CD14-positive monocyte (primary cell): ENCODE data around the gene MADD. TPM values are rescaled to one million over a fixed set of nuclear protein-coding genes. Genes with fewer than 3 reads are reported as not detected.
A peak's percentile ranks its signal among the peaks of the same experiment; 100 is the strongest.

ENCODE experiments used
- DNase-seq, 3 donors: peaks; one replicate each; pipeline ENCODE4 v3.0.0-alpha.2; 2011 to 2022
- H2AFZ ChIP-seq: 2 replicates; pipeline ENCODE4 v1.6.0; 2012; ENCODE audit warnings: mild to moderate bottlenecking, low read depth, low read length, inconsistent platforms; ENCODE audit not compliant: insufficient read depth, poor library complexity, severe bottlenecking
- H3K27ac ChIP-seq, 2 donors: 1 replicate in 1 of 2; 2 replicates in 1 of 2; pipeline ENCODE4 v1.5.1; 2012 to 2013; ENCODE audit warnings: low read length in 2 of 2, control low read depth in 1 of 2, inconsistent platforms in 1 of 2, low read depth in 1 of 2, mild to moderate bottlenecking in 1 of 2
- H3K27me3 ChIP-seq, 2 donors: one replicate each; pipeline versions ENCODE4 v1.6.0 to v1.6.1; 2011 to 2013; ENCODE audit warnings: low read length in 2 of 2; ENCODE audit not compliant: control insufficient read depth in 2 of 2, insufficient read depth in 2 of 2
- H3K36me3 ChIP-seq, 2 donors: replicated peaks in 1 of 2; 1 replicate in 1 of 2; 2 replicates in 1 of 2; pipeline versions ENCODE4 v1.5.1 to v1.6.1; 2012 to 2013; ENCODE audit warnings: low read length in 2 of 2, control low read depth in 1 of 2, inconsistent platforms in 1 of 2, mild to moderate bottlenecking in 1 of 2; ENCODE audit not compliant: insufficient read depth in 2 of 2, control insufficient read depth in 1 of 2
- H3K4me1 ChIP-seq, 2 donors: 1 replicate in 1 of 2; 2 replicates in 1 of 2; pipeline versions ENCODE4 v1.5.1 to v1.6.1; 2012 to 2013; ENCODE audit warnings: low read length in 2 of 2, control low read depth in 1 of 2, inconsistent platforms in 1 of 2, mild to moderate bottlenecking in 1 of 2, moderate library complexity in 1 of 2; ENCODE audit not compliant: insufficient read depth in 2 of 2, control insufficient read depth in 1 of 2
- H3K4me2 ChIP-seq: replicated peaks from 2 replicates; pipeline ENCODE3; 2012; ENCODE audit warnings: low read length, moderate library complexity, mild to moderate bottlenecking; ENCODE audit not compliant: poor library complexity, severe bottlenecking; ENCODE audit errors: extremely low read depth
- H3K4me3 ChIP-seq, 3 experiments: fragments of 200-600 bp in 1 of 3; sonication (generic) in 1 of 3; replicated peaks in 1 of 3; 1 replicate in 2 of 3; 2 replicates in 1 of 3; pipeline ENCODE4 v1.5.1; 2011 to 2013; ENCODE audit warnings: low read length in 3 of 3, mild to moderate bottlenecking in 3 of 3, control low read depth in 2 of 3, low read depth in 2 of 3, inconsistent platforms in 1 of 3, moderate library complexity in 1 of 3
- H3K79me2 ChIP-seq: 2 replicates; pipeline ENCODE4 v1.6.0; 2012; ENCODE audit warnings: mild to moderate bottlenecking, control low read depth, inconsistent platforms, low read length, moderate library complexity; ENCODE audit not compliant: insufficient read depth
- H3K9ac ChIP-seq: 2 replicates; pipeline ENCODE4 v1.6.0; 2017; ENCODE audit warnings: low read length, mild to moderate bottlenecking; ENCODE audit not compliant: insufficient read depth, poor library complexity, severe bottlenecking
- H3K9me3 ChIP-seq, 2 donors: replicated peaks in 1 of 2; 1 replicate in 1 of 2; 2 replicates in 1 of 2; pipeline versions ENCODE4 v1.5.1 to v1.6.1; 2012 to 2013; ENCODE audit warnings: low read length in 2 of 2, control low read depth in 1 of 2; ENCODE audit not compliant: control insufficient read depth in 1 of 2, insufficient read depth in 1 of 2
- H4K20me1 ChIP-seq: 2 replicates; pipeline ENCODE4 v1.6.0; 2012; ENCODE audit warnings: mild to moderate bottlenecking, low read length, control low read depth, moderate library complexity; ENCODE audit not compliant: insufficient read depth
- H3K27ac Mint-ChIP-seq, 7 donors: one replicate each; pipeline ENCODE4 v1.8.0; 2020; ENCODE audit warnings: mild to moderate bottlenecking in 7 of 7, mixed read lengths in 7 of 7, moderate library complexity in 6 of 7, inconsistent platforms in 2 of 7
- H3K27me3 Mint-ChIP-seq, 3 donors: one replicate each; pipeline ENCODE4 v1.8.0; 2021 to 2022; ENCODE audit warnings: low read depth in 3 of 3, mild to moderate bottlenecking in 3 of 3, mixed read lengths in 3 of 3, moderate library complexity in 3 of 3, inconsistent platforms in 1 of 3
- H3K36me3 Mint-ChIP-seq, 2 donors: one replicate each; pipeline ENCODE4 v1.8.0; 2020; ENCODE audit warnings: mixed read lengths in 2 of 2, inconsistent platforms in 1 of 2, mild to moderate bottlenecking in 1 of 2
- H3K4me1 Mint-ChIP-seq: one replicate; pipeline ENCODE4 v1.8.0; 2020; ENCODE audit warnings: mild to moderate bottlenecking, mixed read lengths
- H3K4me3 Mint-ChIP-seq, 2 donors: one replicate each; pipeline ENCODE4 v1.8.0; 2020; ENCODE audit warnings: mild to moderate bottlenecking in 2 of 2, mixed read lengths in 2 of 2, moderate library complexity in 1 of 2
- H3K9me3 Mint-ChIP-seq, 7 donors: one replicate each; pipeline ENCODE4 v1.8.0; 2020 to 2022; ENCODE audit warnings: mixed read lengths in 7 of 7, mild to moderate bottlenecking in 6 of 7, moderate library complexity in 6 of 7, inconsistent platforms in 2 of 7
- CTCF ChIP-seq: fragments of 200-600 bp; IDR thresholded peaks from one replicate; pipeline ENCODE4 v1.8.0; 2022; ENCODE audit warnings: antibody characterized with exemption, mild to moderate bottlenecking
- WGBS: methylation state at CpG from one replicate; pipeline ENCODE4 v1.1.5; 2013; ENCODE audit warnings: missing lambda C conversion rate; ENCODE audit not compliant: insufficient coverage; 5-methylcytosine and 5-hydroxymethylcytosine counted together
- intact Hi-C, 2 donors: fragments of 100-400 bp; cut with micrococcal nuclease; formaldehyde crosslinking; loops; one replicate each; pipeline versions ENCODE4 v1.15.0 to v1.15.1; 2023
- polyA plus RNA-seq, 3 donors: library from polyadenylated mRNA; depleted of rRNA in 1 of 3; unstranded in 2 of 3; stranded (reverse) in 1 of 3; fragments of 300-500 nt in 2 of 3; fragments of >200 nt in 1 of 3; fragmentation: Illumina TruSeq in 2 of 3; gene quantifications; 1 replicate in 2 of 3; 2 replicates in 1 of 3; pipeline ENCODE4 v1.2.3, GENCODE V29; 2012 to 2021

MADD gene
- polyA plus RNA-seq, 3 donors = 6.4 to 58.1 (median 12.2) TPM

GRCh38 chr11:47251751-47252150 lies 18.2 kb upstream of the MADD start:
- H3K27me3 Mint-ChIP-seq = no peaks in the 10 kb centered on the region
- H3K4me3 ChIP-seq = no peak overlapping the region
- H3K36me3 ChIP-seq = peaks cover 0 to 6% of the 10 kb centered on the region in 2 donors
- H3K9ac ChIP-seq = no peak overlapping the region
- H3K4me1 ChIP-seq = peaks cover 36 to 42% of the 10 kb centered on the region in 2 donors
- H4K20me1 ChIP-seq = no peaks in the 10 kb centered on the region
- intact Hi-C loops = loop anchor here in 1 of 2 donors (5.0 kb wide), 1 partner anchor 34 kb away; no protein-coding TSS in a partner anchor
- no peak overlapping the region for H3K27ac Mint-ChIP-seq
- DNase-seq = no peak
- peaks cover 38% of the 10 kb centered on the region for H3K4me1 Mint-ChIP-seq
- H3K9me3 ChIP-seq = no peaks in the 10 kb centered on the region
- H3K36me3 Mint-ChIP-seq = peaks cover 4 to 5% of the 10 kb centered on the region in 2 donors
- peaks cover 27% of the 10 kb centered on the region for H3K79me2 ChIP-seq
- no peak overlapping the region for H2AFZ ChIP-seq
- H3K9me3 Mint-ChIP-seq = peaks cover 0 to 2% (median 0%) of the 10 kb centered on the region in 7 donors
- H3K4me3 Mint-ChIP-seq = no peak overlapping the region
- no peaks in the 10 kb centered on the region for H3K27me3 ChIP-seq
- no peak overlapping the region for H3K4me2 ChIP-seq
- no peak for TF ChIP-seq CTCF
- WGBS = no CpG with 5 or more reads among the region's 3 CpGs
- no peak overlapping the region for H3K27ac ChIP-seq

- peaks cover 43 to 48% of the 10 kb centered on the region in 2 donors for H3K4me1 ChIP-seq
- intact Hi-C loops = loop anchor here in 1 of 2 donors (5.0 kb wide), 1 partner anchor 36 kb away; no protein-coding TSS in a partner anchor
- TF ChIP-seq CTCF = no peak
- no peak for DNase-seq
- H3K36me3 ChIP-seq = no peaks in the 10 kb centered on the region
- peak overlapping the region; percentile 58 for H3K9ac ChIP-seq
- Mint-ChIP-seq H3K27me3 (no peaks in the 10 kb centered on the region), H3K27ac (peak overlapping the region; percentile 12 to 90 (median 87)), H3K36me3 (no peaks in the 10 kb centered on the region), H3K4me3 (no peak overlapping the region), H3K9me3 (peaks cover 0 to 2% (median 0%) of the 10 kb centered on the region in 7 donors), H3K4me1 (peaks cover 42% of the 10 kb centered on the region)
- H3K4me2 ChIP-seq = no peak overlapping the region
- no peaks in the 10 kb centered on the region for H3K27me3 ChIP-seq
- H3K9me3 ChIP-seq = no peaks in the 10 kb centered on the region
- H3K4me3 ChIP-seq = no peak overlapping the region
- H4K20me1 ChIP-seq = no peaks in the 10 kb centered on the region
- no CpG with 5 or more reads among the region's 2 CpGs for WGBS
- no peak overlapping the region for H2AFZ ChIP-seq
- H3K79me2 ChIP-seq = peaks cover 16% of the 10 kb centered on the region
- peak overlapping the region; percentile 77 to 82 for H3K27ac ChIP-seq
Observed at GRCh38 chr11:47253660-47254059, 16.3 kb upstream of the MADD start.
